ENCODE results near the gene DHRS2.

GRCh38 chr14:23675337-23675736 lies 39.2 kb downstream of the DHRS2 start:
- no peak for TF ChIP-seq SIN3A (IDR thresholded peaks at IDR 0.05; ENCODE audit: borderline replicate concordance, low read depth, low read length)
- no peak for TF ChIP-seq FOXJ3 (CRISPR knock-in tag; IDR thresholded peaks at IDR 0.05)
- no peak for TF ChIP-seq TCF12 (IDR thresholded peaks at IDR 0.05)
- no peak for TF ChIP-seq CTCF (IDR thresholded peaks at IDR 0.05)
- TF ChIP-seq, protein P1, sequence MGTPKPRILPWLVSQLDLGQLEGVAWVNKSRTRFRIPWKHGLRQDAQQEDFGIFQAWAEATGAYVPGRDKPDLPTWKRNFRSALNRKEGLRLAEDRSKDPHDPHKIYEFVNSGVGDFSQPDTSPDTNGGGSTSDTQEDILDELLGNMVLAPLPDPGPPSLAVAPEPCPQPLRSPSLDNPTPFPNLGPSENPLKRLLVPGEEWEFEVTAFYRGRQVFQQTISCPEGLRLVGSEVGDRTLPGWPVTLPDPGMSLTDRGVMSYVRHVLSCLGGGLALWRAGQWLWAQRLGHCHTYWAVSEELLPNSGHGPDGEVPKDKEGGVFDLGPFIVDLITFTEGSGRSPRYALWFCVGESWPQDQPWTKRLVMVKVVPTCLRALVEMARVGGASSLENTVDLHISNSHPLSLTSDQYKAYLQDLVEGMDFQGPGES (IDR thresholded peaks at IDR 0.05; ENCODE audit: low read depth, low read length) = no peak
- TF ChIP-seq FOSL2 (IDR thresholded peaks at IDR 0.05; ENCODE audit: borderline replicate concordance, low read depth) = no peak
- TF ChIP-seq USF1 (IDR thresholded peaks at IDR 0.05; ENCODE audit: borderline replicate concordance, low read depth) = no peak
- TF ChIP-seq EP300 (IDR thresholded peaks at IDR 0.05; ENCODE audit: borderline replicate concordance in 1 of 2, low read depth in 1 of 2, low read length in 1 of 2) = no peak
- no peak for TF ChIP-seq POLR2AphosphoS5 (IDR thresholded peaks at IDR 0.05; ENCODE audit: low read depth, low read length)
- no peak for TF ChIP-seq YY1 (IDR thresholded peaks at IDR 0.05; ENCODE audit: low read depth)
- TF ChIP-seq NFIC (IDR thresholded peaks at IDR 0.05; ENCODE audit: borderline replicate concordance) = no peak
- no peak for TF ChIP-seq TEAD4 (IDR thresholded peaks at IDR 0.05; ENCODE audit: borderline replicate concordance, insufficient read depth)
- TF ChIP-seq FOXM1 (IDR thresholded peaks at IDR 0.05; ENCODE audit: low read depth) = no peak

All from SK-N-SH (cell line).